ENCODE results near the gene SLC12A7.
"Not testable (repeated sequence)": the region's sequence is repeated elsewhere in the genome, so short reads cannot be mapped to it uniquely, and the experiment has no call there.

SLC12A7 gene

DNA sequence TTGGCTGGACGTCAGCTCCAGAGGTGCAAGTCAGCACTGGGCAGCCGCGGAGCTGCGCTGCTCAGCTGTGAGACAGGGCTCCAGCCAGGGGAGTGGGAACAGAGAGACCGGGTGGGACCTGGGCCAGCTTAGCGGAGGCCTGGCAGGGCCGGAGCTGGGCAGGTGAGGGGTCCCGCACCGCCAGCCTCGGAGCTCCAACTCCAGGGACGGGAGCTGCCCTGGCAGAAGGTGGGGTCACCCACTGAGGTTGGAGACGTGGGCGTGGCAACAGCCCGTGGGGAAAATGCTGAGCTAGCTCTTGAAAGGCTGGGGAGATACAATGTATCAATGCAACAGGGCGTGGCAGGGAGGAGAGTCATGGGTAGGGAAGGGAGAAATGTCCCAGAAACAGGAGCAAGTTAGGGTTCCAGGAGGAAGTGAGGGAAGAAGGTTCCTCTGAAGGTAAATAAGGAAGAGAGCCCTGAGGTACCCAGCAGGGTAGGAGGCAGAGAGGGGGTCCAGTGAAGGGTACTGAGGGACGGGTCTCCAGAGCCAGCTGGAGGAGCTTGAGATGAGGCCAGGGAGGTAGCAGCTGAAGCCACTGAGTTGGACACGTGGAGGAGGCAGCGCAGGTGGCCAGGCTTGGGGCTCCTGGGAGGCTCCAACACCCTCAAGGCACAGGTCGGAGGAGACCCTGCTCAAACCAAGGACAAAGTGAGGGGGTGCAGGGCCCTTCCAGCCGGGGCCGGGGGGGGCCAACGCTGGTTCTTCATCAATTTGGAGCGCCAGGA, 104.0 kb downstream of the SLC12A7 start:
- DNase-seq (ENCODE audit: low read depth in 2 of 2): no peak

DNA sequence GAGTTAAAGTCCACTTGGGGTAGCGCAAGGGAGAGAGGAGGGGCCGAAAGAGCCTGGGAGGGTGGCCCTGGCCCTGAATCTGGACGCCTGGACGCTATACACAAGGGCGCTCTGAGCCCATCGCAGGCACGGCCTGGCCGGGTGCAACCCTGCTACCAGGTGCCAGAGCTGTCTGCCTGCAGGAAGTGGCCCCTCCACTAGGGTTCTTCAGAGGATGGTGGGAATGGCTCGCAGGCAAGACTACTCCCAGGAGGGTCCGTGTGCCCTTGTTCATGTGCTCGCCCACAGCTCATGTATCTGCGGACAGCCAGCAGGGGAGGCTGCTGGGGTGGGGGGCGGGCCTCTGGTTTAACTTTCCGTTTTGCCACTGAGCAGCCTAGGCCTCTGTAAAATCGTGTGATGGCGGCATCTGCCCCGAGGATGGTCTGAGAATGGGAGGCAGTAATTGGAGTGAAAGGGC, 104.6 kb downstream of the SLC12A7 start:
- DNase-seq (ENCODE audit: low read depth in 2 of 2): no peak

DNA sequence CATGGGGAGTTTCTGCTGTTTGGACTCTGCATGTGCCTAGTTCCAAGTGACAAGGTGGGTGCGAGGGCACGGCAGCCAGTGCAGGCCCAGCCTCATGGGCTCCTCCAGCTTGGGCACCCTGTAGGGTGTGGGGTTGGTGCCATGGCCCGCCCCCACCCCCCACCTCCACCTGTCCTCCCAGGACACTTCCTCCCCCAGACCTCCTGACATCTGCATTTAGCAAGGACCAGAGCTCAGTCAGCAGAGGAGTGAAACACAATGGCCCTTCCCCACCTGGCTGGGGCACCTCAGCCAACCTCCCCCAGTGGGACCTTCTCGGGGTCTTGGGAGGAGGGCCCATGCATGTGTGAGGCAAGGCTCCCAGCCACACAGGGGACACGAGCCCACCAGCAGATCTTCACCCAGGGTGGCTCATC, 105.2 kb downstream of the SLC12A7 start:
- no peak for DNase-seq (ENCODE audit: low read depth in 2 of 2)

DNA sequence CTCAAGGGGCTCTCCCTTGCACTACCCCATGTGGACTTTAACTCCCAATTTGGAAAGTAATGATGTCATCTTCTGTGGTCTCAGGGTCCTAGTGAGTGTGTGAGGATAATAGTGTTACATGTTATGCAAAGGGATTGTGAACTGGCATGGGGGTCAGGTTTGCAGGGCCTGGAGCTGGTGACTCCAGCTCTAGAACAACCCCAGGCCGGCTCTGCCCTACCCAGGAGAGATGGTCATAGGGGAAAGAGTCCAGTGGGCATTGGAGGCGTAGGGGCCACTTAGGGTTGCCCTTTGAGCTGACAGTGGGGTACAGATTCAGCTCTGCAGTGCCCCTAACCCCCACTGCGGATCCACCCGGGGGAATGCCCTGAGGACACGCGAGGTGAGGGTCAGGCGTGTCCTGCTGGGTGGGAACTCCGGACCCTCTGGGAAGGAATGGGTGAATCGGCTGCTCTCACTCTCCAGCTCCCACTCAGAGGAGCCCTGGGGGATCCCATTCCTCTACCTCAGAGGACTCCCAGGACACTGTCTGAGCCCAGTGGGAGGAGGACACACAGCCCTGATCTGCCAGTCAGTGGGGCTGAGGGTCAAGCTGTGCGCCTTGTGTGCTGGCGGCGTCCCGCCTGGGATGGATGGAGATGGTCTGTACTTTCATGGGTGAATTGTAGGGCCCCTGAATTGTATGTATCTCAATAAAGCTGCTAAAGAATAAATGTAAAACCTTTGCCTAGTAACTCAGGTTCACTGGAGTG, 105.8 kb downstream of the SLC12A7 start:
- DNase-seq (ENCODE audit: low read depth in 2 of 2): no peak

- no peak for DNase-seq (ENCODE audit: low read depth in 2 of 2)
Observed at GRCh38 chr5:1005249-1005851, 106.5 kb downstream of the SLC12A7 start.

DNA sequence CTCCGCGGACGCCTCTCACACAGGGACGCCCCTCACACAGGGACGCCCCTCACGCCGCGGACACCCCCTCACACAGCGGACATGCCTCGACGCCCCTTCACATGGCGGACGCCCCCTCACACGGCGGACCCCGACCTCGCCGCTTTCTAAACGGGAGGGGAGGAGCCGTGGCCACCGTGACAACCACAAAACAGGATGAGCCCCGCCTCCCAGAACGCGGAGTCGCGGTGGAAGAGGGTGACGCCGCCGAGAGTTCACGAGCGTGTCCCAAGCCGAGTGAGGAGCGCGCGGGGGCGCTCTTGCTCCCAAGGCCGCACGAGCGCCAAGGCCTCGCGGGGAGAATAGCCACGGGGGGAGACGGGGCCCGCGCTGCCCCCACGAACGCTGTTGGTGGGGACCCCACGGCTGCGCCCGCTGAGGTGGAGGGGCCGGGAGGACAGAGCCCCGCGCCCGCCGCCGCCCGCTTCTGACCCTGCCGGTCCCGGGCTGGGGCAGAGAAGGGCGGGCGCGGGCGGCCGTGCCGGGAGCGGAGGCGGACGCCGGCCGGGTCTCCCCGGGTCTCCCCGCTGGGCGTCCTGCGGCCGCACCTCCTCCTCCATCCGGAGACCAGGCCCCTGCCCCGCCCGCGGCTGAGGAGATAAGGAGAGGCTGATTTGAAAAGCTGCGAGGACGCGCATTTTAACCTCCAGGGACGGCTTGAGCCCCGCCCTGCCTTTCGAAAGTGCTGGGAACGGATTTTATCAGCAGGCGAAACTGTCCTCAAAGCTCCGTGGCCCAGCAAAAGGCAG, 107.2 kb downstream of the SLC12A7 start:
- DNase-seq (ENCODE audit: low read depth in 2 of 2): no peak

DNA sequence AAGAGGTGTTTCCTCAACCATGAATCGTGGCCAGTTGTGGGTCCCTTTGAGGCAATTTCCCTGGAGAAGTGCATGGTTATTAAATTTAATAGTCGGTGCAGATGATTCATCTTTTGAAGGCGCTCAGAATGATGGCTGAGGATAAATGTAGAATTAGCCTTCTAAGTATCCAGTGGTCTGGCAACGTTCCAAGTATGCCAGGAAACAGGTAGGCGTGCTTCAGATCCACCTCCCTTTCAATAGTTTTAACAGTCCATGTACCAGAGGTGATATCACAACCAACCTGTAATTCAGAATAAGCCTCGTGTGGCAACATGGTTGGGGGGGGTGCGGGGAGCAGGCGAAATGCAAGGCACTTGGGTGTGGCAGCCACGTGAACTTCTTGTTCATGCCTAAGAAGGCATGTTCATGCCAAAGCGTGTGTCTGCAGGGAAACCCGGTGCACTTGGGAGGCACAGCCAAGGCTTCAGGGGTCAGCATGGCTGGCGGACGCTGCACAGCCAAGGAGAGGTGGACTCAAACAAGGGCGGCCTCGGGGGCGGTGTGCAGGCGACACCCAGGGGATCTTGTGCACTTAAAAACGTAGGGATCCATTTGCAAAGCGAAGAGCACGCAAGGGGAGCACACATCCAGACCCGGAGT, 108.4 kb downstream of the SLC12A7 start:
- no peak for DNase-seq (ENCODE audit: low read depth in 2 of 2)

GRCh38 chr5:1002836-1003235, 109.0 kb downstream of the SLC12A7 start:
- no peak for DNase-seq (ENCODE audit: low read depth in 2 of 2)

DNA sequence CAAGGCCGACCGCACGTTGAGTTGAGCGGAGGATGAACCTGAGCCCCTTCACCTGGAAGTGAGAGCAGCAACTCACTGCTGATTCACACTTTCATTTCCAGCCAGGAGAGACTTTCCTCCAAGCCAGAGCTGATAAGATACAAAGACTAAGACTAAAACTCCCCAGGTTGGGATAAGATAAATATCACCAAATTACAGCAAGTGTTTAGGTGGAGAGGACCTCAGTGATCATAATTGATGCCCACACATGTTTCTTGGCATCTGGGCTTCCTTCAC, 109.7 kb downstream of the SLC12A7 start:
- DNase-seq (ENCODE audit: low read depth in 2 of 2): no peak

- DNase-seq (ENCODE audit: low read depth in 2 of 2): no peak
Observed at GRCh38 chr5:1001406-1002270, 110.2 kb downstream of the SLC12A7 start.

DNA sequence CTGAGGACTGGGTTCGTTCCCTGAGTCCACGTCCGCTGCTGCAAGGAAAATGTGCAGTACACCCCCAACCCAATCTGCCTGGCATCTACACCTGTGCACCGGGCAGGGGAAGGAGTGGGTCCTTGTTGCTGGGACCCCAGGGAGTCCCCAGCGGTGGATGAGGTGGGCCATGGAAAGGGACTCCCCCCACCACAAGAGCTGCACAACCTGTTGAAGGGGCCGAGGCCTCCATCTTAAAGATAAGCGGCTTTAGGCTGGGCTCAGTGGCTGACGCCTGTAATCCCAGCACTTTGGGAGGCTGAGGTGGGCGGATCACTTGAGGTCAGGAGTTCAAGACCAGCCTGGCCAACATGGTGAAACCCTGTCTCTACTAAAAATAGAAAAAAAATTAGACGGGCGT, 111.0 kb downstream of the SLC12A7 start:
- DNase-seq (ENCODE audit: low read depth in 2 of 2): not testable (repeated sequence)

All from stimulated activated CD4-positive, alpha-beta T cell treated with anti-CD3 and anti-CD28 coated beads, Interleukin-15, amount 100 ng/mL, for 48 hours (primary cell).